DOHH2 (cell line): Measurements from ENCODE around the gene NCOA4.
"Not testable (repeated sequence)": the region's sequence is repeated elsewhere in the genome, so short reads cannot be mapped to it uniquely, and the experiment has no call there.

Experiments used
- H3F3A ChIP-seq: fragments of 200-600 bp; sonication (generic), shearing (Covaris generic); 2 replicates; pipeline ENCODE4 v1.6.0; 2016; ENCODE audit warnings: antibody characterized with exemption, mild to moderate bottlenecking; ENCODE audit not compliant: control insufficient read depth, insufficient read depth
- H3K27ac ChIP-seq: fragments of 200-600 bp; sonication (generic); 2 replicates; pipeline ENCODE4 v1.5.1; 2014; ENCODE audit warnings: low read depth, mild to moderate bottlenecking, low read length, moderate library complexity
- H3K27me3 ChIP-seq: fragments of 200-600 bp; sonication (generic); 2 replicates; pipeline ENCODE4 v1.6.1; 2014; ENCODE audit warnings: mild to moderate bottlenecking, low read length, mixed read lengths; ENCODE audit not compliant: control insufficient read depth
- H3K36me3 ChIP-seq: fragments of 200-600 bp; sonication (generic); 2 replicates; pipeline ENCODE4 v1.6.1; 2014; ENCODE audit warnings: mild to moderate bottlenecking, low read length, moderate library complexity, mixed read lengths; ENCODE audit not compliant: control insufficient read depth
- H3K4me1 ChIP-seq: fragments of 200-600 bp; sonication (generic); 2 replicates; pipeline ENCODE4 v1.6.1; 2014; ENCODE audit warnings: mild to moderate bottlenecking, low read length, mixed read lengths; ENCODE audit not compliant: control insufficient read depth
- H3K4me2 ChIP-seq: fragments of 200-600 bp; sonication (generic); 2 replicates; pipeline ENCODE4 v1.6.0; 2014; ENCODE audit warnings: mild to moderate bottlenecking, low read length, moderate library complexity
- H3K4me3 ChIP-seq: fragments of 200-600 bp; sonication (generic); 2 replicates; pipeline ENCODE4 v1.5.1; 2014; ENCODE audit warnings: mild to moderate bottlenecking, low read length, mixed read lengths
- H3K79me2 ChIP-seq: fragments of 200-600 bp; sonication (generic); 2 replicates; pipeline ENCODE4 v1.6.1; 2014; ENCODE audit warnings: mild to moderate bottlenecking, low read length, mixed read lengths; ENCODE audit not compliant: control insufficient read depth
- H3K9me2 ChIP-seq: fragments of 200-600 bp; sonication (generic); replicated peaks from 2 replicates; pipeline ENCODE4 v1.6.1; 2014; ENCODE audit warnings: mild to moderate bottlenecking, low read length, mixed read lengths; ENCODE audit not compliant: control insufficient read depth
- H3K9me3 ChIP-seq: fragments of 200-600 bp; sonication (generic); 2 replicates; pipeline ENCODE4 v1.6.1; 2014; ENCODE audit warnings: antibody characterized with exemption, low read length, mixed read lengths; ENCODE audit not compliant: control insufficient read depth, insufficient read depth
- H4K20me1 ChIP-seq: fragments of 200-600 bp; sonication (generic); 2 replicates; pipeline ENCODE4 v1.6.0; 2014; ENCODE audit warnings: low read depth, mild to moderate bottlenecking, antibody characterized with exemption, low read length, moderate library complexity; ENCODE audit not compliant: control insufficient read depth, insufficient read depth
- EZH2phosphoT487 ChIP-seq: fragments of 200-600 bp; sonication (generic); IDR thresholded peaks from 2 replicates; pipeline ENCODE4 v1.6.1; 2017; ENCODE audit warnings: borderline replicate concordance, mild to moderate bottlenecking, antibody characterized with exemption, low read length, moderate library complexity, mixed read lengths
- TF ChIP-seq, protein P1 (sequence below): fragments of 200-600 bp; sonication (generic); IDR thresholded peaks from one replicate; pipeline ENCODE4 v1.5.1; 2014; ENCODE audit warnings: antibody characterized with exemption, mild to moderate bottlenecking, low read depth, low read length; ENCODE audit not compliant: poor library complexity, severe bottlenecking

NCOA4 gene

DNA sequence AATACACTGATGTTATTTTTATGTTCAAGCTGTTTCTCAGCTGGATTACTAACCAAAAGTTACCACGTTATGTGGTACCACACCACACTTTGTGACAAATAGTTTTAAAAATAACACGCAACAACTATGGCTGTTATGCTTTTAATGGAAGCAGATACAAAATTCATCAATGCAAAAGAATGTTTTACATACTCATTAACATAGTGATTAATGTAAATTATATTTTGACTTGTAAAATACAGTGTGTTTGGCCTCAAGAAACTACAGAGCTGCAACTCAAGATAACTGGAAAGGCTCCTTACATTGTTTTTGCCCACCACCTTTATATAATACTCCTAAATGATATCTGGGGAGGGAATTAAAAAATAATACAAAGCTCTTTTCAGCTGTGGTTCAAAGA lies 25.5 kb downstream of the NCOA4 start:
- H3K9me2 ChIP-seq, result no peaks in the 10 kb centered on the region
- no peak overlapping the region for H3K4me2 ChIP-seq
- H3K79me2 ChIP-seq, result no peaks in the 10 kb centered on the region; the same call in 1 of the 2 replicates
- H3K9me3 ChIP-seq, result no peaks in the 10 kb centered on the region
- peaks cover 33% of the 10 kb centered on the region for H3F3A ChIP-seq
- H3K27me3 ChIP-seq, result no peaks in the 10 kb centered on the region
- TF ChIP-seq, protein P1, sequence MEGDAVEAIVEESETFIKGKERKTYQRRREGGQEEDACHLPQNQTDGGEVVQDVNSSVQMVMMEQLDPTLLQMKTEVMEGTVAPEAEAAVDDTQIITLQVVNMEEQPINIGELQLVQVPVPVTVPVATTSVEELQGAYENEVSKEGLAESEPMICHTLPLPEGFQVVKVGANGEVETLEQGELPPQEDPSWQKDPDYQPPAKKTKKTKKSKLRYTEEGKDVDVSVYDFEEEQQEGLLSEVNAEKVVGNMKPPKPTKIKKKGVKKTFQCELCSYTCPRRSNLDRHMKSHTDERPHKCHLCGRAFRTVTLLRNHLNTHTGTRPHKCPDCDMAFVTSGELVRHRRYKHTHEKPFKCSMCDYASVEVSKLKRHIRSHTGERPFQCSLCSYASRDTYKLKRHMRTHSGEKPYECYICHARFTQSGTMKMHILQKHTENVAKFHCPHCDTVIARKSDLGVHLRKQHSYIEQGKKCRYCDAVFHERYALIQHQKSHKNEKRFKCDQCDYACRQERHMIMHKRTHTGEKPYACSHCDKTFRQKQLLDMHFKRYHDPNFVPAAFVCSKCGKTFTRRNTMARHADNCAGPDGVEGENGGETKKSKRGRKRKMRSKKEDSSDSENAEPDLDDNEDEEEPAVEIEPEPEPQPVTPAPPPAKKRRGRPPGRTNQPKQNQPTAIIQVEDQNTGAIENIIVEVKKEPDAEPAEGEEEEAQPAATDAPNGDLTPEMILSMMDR, result no peak
- no peak for TF ChIP-seq EZH2phosphoT487
- no peak overlapping the region for H3K4me3 ChIP-seq
- H3K4me1 ChIP-seq, result no peaks in the 10 kb centered on the region
- no peaks in the 10 kb centered on the region for H4K20me1 ChIP-seq
- peaks cover 97% of the 10 kb centered on the region for H3K36me3 ChIP-seq
- H3K27ac ChIP-seq, result no peak overlapping the region

DNA sequence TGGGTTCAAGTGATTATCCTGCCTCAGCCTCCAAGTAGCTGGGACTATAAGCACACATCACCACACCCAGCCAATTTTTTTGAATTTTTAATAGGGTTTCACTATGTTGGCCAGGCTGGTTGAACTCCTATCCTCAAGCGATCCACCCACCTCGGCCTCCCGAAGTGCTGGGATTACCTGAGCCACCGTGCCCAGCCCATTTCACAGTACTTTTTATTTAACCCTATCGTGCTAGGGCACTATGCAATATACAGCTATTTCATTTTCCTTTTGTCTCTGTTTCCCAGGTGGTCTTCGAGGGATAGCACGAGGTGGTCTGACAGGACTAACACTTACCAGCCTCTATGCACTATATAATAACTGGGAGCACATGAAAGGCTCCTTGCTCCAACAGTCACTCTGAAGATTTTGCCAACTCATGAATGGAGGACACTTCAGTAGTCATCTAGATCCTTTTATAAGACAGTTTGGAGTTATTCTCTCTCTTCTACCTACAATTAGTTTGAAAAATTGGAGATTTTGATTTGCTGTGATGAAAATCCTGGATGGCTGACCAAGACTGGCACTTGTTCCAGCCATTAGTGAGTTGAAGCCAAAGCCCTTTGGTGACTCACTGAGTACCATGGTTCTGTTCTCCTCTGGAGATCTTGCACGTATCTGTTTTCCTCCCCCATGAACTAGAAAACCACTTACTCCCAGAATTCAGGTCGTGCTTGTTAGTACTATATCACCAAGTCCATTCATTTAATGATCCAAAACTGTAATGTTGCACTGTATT lies 27.3 kb downstream of the NCOA4 start:
- no peak overlapping the region for H3K27ac ChIP-seq
- no peak for TF ChIP-seq EZH2phosphoT487
- TF ChIP-seq, protein P1, result no peak
- H3K4me2 ChIP-seq, result no peak overlapping the region
- H3F3A ChIP-seq, result peaks cover 26% of the 10 kb centered on the region; the same call in 1 of the 2 replicates
- no peak overlapping the region for H3K4me3 ChIP-seq
- H3K79me2 ChIP-seq, result no peaks in the 10 kb centered on the region; the same call in 1 of the 2 replicates
- H3K27me3 ChIP-seq, result no peaks in the 10 kb centered on the region
- peaks cover 93% of the 10 kb centered on the region for H3K36me3 ChIP-seq
- no peaks in the 10 kb centered on the region for H3K9me2 ChIP-seq
- no peaks in the 10 kb centered on the region for H3K9me3 ChIP-seq
- H4K20me1 ChIP-seq, result no peaks in the 10 kb centered on the region
- H3K4me1 ChIP-seq, result no peaks in the 10 kb centered on the region

DNA sequence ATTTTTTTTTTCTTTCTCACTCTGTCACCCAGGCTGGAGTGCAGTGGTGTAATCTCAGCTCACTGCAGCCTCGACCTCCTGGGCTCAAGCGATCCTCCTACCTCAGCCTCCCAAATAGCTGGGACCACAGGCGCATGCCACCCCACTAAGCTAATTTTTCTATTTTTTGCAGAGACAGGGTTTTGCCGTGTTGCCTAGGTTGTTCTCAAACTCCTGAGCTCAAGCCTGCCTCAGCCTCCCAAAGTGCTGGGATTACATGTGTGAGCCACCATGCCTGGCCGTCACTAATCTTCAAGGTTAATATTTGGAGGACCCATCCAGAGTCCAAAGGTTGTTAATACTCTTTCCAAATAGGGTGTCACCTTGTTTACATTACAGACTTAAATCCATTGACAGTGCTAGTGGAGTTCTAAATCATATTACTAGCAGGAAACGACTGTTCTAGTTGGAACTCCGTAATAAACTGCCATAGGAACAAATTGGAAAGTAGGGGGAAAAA lies 28.2 kb downstream of the NCOA4 start:
- H3K36me3 ChIP-seq, result peaks cover 93% of the 10 kb centered on the region

DNA sequence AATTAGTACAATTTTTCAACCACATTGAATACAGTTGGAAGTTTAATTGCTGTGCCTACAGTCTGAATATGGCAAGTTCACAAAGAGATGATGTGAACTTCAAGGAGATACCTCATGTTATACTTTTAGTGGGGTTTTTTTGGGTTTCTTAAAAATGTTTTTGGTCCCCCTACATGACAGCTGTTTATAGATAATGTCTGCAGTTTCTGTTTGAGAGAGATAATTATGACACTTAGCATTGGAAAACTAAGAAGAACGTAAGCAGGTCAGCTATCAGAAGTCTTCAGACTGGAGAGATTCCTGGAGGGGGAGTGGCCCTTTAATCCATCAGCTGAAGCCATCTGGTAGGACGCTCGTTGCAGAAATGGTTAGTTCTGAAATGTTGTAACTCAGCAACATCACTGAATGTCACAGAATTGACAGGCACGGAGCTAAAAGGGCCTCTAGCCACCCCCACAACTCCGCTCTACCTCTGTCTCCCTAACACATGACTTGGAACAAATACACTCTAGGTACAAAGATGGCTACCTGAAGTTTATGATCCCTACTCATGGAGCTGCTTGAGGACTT lies 29.2 kb downstream of the NCOA4 start:
- Histone ChIP-seq H3K9me3 (no peaks in the 10 kb centered on the region), H3F3A (peaks cover 16% of the 10 kb centered on the region; the same call in 1 of the 2 replicates), H3K79me2 (peaks cover 3% of the 10 kb centered on the region), H3K9me2 (no peaks in the 10 kb centered on the region), H3K4me3 (no peak overlapping the region), H4K20me1 (no peaks in the 10 kb centered on the region), H3K4me2 (no peak overlapping the region), H3K27me3 (no peaks in the 10 kb centered on the region), H3K4me1 (no peaks in the 10 kb centered on the region), H3K27ac (no peak overlapping the region), H3K36me3 (peaks cover 86% of the 10 kb centered on the region)
- TF ChIP-seq EZH2phosphoT487, result no peak
- TF ChIP-seq, protein P1, result no peak

More for the DNA sequence above, 28.2 kb downstream of the NCOA4 start:
- not testable (repeated sequence) for H3K27me3 ChIP-seq, H3K4me1 ChIP-seq, H3K4me2 ChIP-seq, H3K4me3 ChIP-seq, H3K79me2 ChIP-seq, H3K9me3 ChIP-seq, H3K9me2 ChIP-seq, H4K20me1 ChIP-seq, H3K27ac ChIP-seq
- peaks cover 24% of the 10 kb centered on the region; the same call in 1 of the 2 replicates for H3F3A ChIP-seq
